Gastrocnemius medialis (tissue), 4 donors: Measurements from ENCODE around the gene S100A7A.

ENCODE experiments used
- CTCF ChIP-seq, 5 experiments: fragments of 450-650 bp in 3 of 5; fragments of 200-600 bp in 2 of 5; sonication (generic) in 2 of 5; IDR thresholded peaks in 4 of 5; conservative IDR thresholded peaks in 1 of 5; 1 replicate in 4 of 5; 2 replicates in 1 of 5; pipeline ENCODE4 v1.5.1; 2016 to 2019; ENCODE audit warnings: antibody characterized with exemption in 5 of 5, mild to moderate bottlenecking in 3 of 5, moderate library complexity in 3 of 5
- POLR2A ChIP-seq, 2 donors: fragments of 450-650 bp; IDR thresholded peaks; one replicate each; pipeline ENCODE4 v1.6.1; 2017; ENCODE audit warnings: antibody characterized with exemption in 2 of 2, mild to moderate bottlenecking in 2 of 2, moderate library complexity in 2 of 2

- TF ChIP-seq CTCF (IDR thresholded peaks at IDR 0.05 in 4 of 5, conservative IDR thresholded peaks at IDR 0.05 in 1 of 5) (no peak), POLR2A (IDR thresholded peaks at IDR 0.05) (no peak)
Measured at GRCh38 chr1:153430561-153430960, 14.2 kb downstream of the S100A7A start.
